PC-9 (cell line): ENCODE measurements around the gene PLXND1. TPM values are rescaled to one million over a fixed set of nuclear protein-coding genes. Genes with fewer than 3 reads are reported as not detected.

Experiments used
- BruUV-seq: library from RNA; stranded (reverse); fragments of 400-500 nt; replicated peaks from 2 replicates; lab custom pipeline; 2021; lab: Mats Ljungman, UMichigan
- CTCF ChIA-PET: fragments of 300-600 bp; sonication (Branson Sonifier 250); formaldehyde crosslinking; loops from one replicate; lab custom pipeline; 2022; ENCODE audit warnings: antibody characterized with exemption; lab: Charles Lee
- POLR2A ChIA-PET: fragments of 300-600 bp; sonication (Branson Sonifier 250); formaldehyde crosslinking; loops from one replicate; lab custom pipeline; 2022; ENCODE audit warnings: antibody characterized with exemption; ENCODE audit not compliant: unreplicated experiment; lab: Charles Lee
- DNase-seq, 2 experiments: peaks; one replicate each; pipeline versions ENCODE4 v3.0.0 to v3.0.0-alpha.2; 2015 to 2022; ENCODE audit warnings: mixed read lengths in 1 of 2
- H2AFZ ChIP-seq: fragments of 200-600 bp; sonication (generic); 2 replicates; pipeline ENCODE4 v1.8.1; 2017; ENCODE audit warnings: antibody characterized with exemption
- H3F3A ChIP-seq: fragments of 200-600 bp; sonication (generic); 2 replicates; pipeline ENCODE4 v1.8.1; 2017; ENCODE audit warnings: antibody characterized with exemption, mild to moderate bottlenecking, low read depth; ENCODE audit not compliant: insufficient read depth
- H3K27ac ChIP-seq: fragments of 200-600 bp; sonication (generic); 2 replicates; pipeline ENCODE4 v1.6.1; 2016; ENCODE audit warnings: mixed run types
- H3K27me3 ChIP-seq: fragments of 200-600 bp; sonication (generic); 2 replicates; pipeline ENCODE4 v1.6.1; 2016; ENCODE audit warnings: low read depth, mixed run types; ENCODE audit not compliant: insufficient read depth
- H3K36me3 ChIP-seq: fragments of 200-600 bp; sonication (generic); 2 replicates; pipeline ENCODE4 v1.6.1; 2016; ENCODE audit warnings: low read depth, mixed run types
- H3K4me1 ChIP-seq: fragments of 200-600 bp; sonication (generic); replicated peaks from 2 replicates; pipeline ENCODE4 v1.6.1; 2016; ENCODE audit warnings: mixed run types; ENCODE audit not compliant: insufficient read depth
- H3K4me2 ChIP-seq: fragments of 200-600 bp; sonication (generic); 2 replicates; pipeline ENCODE4 v1.6.1; 2017; ENCODE audit warnings: mixed run types
- H3K4me3 ChIP-seq: fragments of 200-600 bp; sonication (generic); 2 replicates; pipeline ENCODE4 v1.6.1; 2016; ENCODE audit warnings: mixed run types
- H3K79me2 ChIP-seq: fragments of 200-600 bp; sonication (generic); 2 replicates; pipeline ENCODE4 v1.6.1; 2017; ENCODE audit warnings: low read depth, mixed run types
- H3K9me2 ChIP-seq: fragments of 200-600 bp; sonication (generic); 2 replicates; pipeline ENCODE4 v1.8.1; 2017; ENCODE audit warnings: mild to moderate bottlenecking; ENCODE audit not compliant: insufficient read depth
- H3K9me3 ChIP-seq: fragments of 200-600 bp; sonication (generic); 2 replicates; pipeline ENCODE4 v1.8.1; 2016; ENCODE audit warnings: low read depth; ENCODE audit not compliant: insufficient read depth
- H4K20me1 ChIP-seq: fragments of 200-600 bp; sonication (generic); 2 replicates; pipeline ENCODE4 v1.8.1; 2017; ENCODE audit not compliant: insufficient read depth
- CTCF ChIP-seq: fragments of 200-600 bp; sonication (generic); conservative IDR thresholded peaks from 2 replicates; pipeline ENCODE4 v1.6.1; 2017; ENCODE audit warnings: mixed run types, antibody characterized with exemption, mild to moderate bottlenecking, moderate library complexity
- EZH2 ChIP-seq: fragments of 200-600 bp; sonication (generic); IDR thresholded peaks from 2 replicates; pipeline ENCODE4 v1.8.0; 2017; ENCODE audit warnings: antibody characterized with exemption, low read depth
- intact Hi-C: fragments of 100-400 bp; cut with micrococcal nuclease; formaldehyde crosslinking; loops from one replicate; pipeline ENCODE4 v1.10.0; 2022; ENCODE audit not compliant: unreplicated experiment
- total RNA-seq: library from RNA; stranded (reverse); gene quantifications from 2 replicates; pipeline ENCODE4 v1.2.3, GENCODE V29; 2021

Gene PLXND1
- total RNA-seq, 1 experiment from 2014 or later, result 44.4 TPM

DNA sequence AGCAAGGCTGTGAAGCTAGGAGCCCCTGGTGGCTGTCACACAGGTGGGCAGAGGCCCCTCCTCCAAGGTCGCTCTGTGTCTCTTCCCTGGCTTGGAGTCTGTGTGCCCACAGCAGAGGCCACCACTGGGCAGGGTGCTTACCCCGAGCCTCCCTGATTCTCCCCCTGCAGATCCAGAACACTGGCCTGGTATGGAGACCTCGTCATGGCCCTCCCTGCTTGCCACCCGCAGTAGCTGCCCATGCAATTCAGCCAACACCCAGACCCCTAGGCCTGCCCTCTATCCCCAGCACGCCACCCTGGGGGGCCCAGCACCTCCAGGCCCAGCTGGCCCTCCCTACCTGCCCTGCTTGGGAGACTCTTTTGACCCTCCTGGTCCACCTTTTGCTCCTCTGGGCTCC is 83.5 kb downstream of the PLXND1 start:
- no peak overlapping the region for H3K4me2 ChIP-seq
- no peak overlapping the region for H3K4me3 ChIP-seq
- H4K20me1 ChIP-seq, result no peaks in the 10 kb centered on the region
- H2AFZ ChIP-seq, result no peak overlapping the region
- no peaks in the 10 kb centered on the region for H3K27me3 ChIP-seq
- no peaks in the 10 kb centered on the region for H3K36me3 ChIP-seq
- ChIA-PET CTCF (no interaction called here), POLR2A (no interaction called here)
- H3K27ac ChIP-seq, result no peak overlapping the region
- no peaks in the 10 kb centered on the region for H3K9me3 ChIP-seq
- no TSS peak for BruUV-seq
- H3K9me2 ChIP-seq, result no peaks in the 10 kb centered on the region
- intact Hi-C loops, result no loop called here
- H3F3A ChIP-seq, result no peaks in the 10 kb centered on the region
- H3K4me1 ChIP-seq, result no peaks in the 10 kb centered on the region
- no peak for DNase-seq
- no peak for TF ChIP-seq CTCF
- TF ChIP-seq EZH2, result no peak
- no peaks in the 10 kb centered on the region for H3K79me2 ChIP-seq

DNA sequence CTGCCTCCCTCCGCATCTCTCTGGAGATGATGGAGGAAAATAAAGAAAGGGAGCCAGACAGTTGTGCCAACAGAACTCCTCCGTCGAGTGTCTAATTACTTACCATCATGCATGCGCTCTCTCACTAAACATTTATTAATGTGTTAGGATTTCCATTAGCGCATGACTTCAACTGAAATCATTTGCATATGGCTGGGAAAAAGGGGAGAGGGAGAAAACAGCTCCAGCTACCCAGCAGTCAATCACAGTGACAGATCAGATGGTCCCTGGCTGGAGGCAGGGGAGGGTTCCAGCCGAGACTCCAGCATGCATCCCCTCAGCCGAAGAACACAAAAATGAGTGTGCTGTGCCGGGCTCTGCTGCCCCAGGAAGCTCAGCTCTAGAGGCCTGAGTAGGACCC is 84.9 kb downstream of the PLXND1 start:
- no peaks in the 10 kb centered on the region for H3K79me2 ChIP-seq
- no peak for TF ChIP-seq CTCF
- no peak for TF ChIP-seq EZH2
- no peaks in the 10 kb centered on the region for H3K4me1 ChIP-seq
- ChIA-PET POLR2A (no interaction called here), CTCF (interaction anchor here (0.5 kb wide), 1 partner anchor 482 kb away, joined by 3 read pairs; no protein-coding TSS in a partner anchor)
- no peaks in the 10 kb centered on the region for H3F3A ChIP-seq
- intact Hi-C loops, result no loop called here
- no peak for DNase-seq
- no peaks in the 10 kb centered on the region for H3K9me3 ChIP-seq
- H3K27me3 ChIP-seq, result no peaks in the 10 kb centered on the region
- H2AFZ ChIP-seq, result no peak overlapping the region
- H3K9me2 ChIP-seq, result no peaks in the 10 kb centered on the region
- no peak overlapping the region for H3K4me3 ChIP-seq
- BruUV-seq, result no TSS peak
- H3K36me3 ChIP-seq, result no peaks in the 10 kb centered on the region
- H3K27ac ChIP-seq, result no peak overlapping the region
- H3K4me2 ChIP-seq, result no peak overlapping the region
- H4K20me1 ChIP-seq, result no peaks in the 10 kb centered on the region

GRCh38 chr3:129520960-129521359 is 85.5 kb downstream of the PLXND1 start:
- no peak for DNase-seq
- no peaks in the 10 kb centered on the region for H3F3A ChIP-seq
- H3K9me2 ChIP-seq, result no peaks in the 10 kb centered on the region
- no peaks in the 10 kb centered on the region for H3K36me3 ChIP-seq
- no peak overlapping the region for H2AFZ ChIP-seq
- no peaks in the 10 kb centered on the region for H4K20me1 ChIP-seq
- intact Hi-C loops, result no loop called here
- H3K27ac ChIP-seq, result no peak overlapping the region
- no peak overlapping the region for H3K4me3 ChIP-seq
- ChIA-PET POLR2A (no interaction called here), CTCF (no interaction called here)
- H3K9me3 ChIP-seq, result no peaks in the 10 kb centered on the region
- no peak for TF ChIP-seq EZH2
- TF ChIP-seq CTCF, result no peak
- H3K4me1 ChIP-seq, result no peaks in the 10 kb centered on the region
- BruUV-seq, result no TSS peak
- H3K4me2 ChIP-seq, result no peak overlapping the region
- H3K79me2 ChIP-seq, result no peaks in the 10 kb centered on the region
- H3K27me3 ChIP-seq, result no peaks in the 10 kb centered on the region
